ENCODE results near the gene MCHR1.

MCHR1 gene

DNA sequence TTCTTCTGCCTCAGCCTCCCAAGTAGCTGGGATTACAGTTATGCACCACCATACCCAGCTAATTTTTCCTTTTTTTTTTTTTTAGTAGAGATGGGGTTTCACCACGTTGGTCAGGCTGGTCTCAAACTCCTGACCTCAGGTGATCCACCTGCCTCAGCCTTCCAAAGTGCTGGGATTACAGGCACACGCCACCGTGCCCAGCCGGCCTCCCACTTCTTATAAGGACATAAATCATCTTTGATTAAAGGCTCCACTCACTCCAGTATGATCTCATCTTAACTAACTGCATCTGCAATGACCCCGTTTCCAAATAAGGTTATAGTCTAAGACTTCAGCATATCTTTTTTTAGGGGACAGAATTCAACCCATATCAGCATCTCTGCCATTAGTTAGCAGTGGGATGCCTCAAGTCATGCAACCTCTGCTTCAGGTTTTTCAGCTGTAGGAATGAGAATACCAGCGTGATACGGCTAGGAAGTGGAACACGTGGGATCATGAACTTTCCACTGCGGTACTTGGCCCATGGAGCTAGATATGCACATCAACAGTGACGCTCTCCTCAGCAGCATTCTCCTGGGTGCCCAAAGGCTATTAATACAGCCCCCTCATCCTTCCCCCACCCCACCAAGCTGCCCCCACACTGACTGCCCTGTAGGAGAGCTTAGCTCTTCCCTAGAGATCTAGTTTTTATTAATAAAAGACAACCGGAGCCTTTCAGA, 41.4 kb downstream of the MCHR1 start:
- Histone ChIP-seq H3K36me3 (no peaks in the 10 kb centered on the region), H3K4me2 (no peak overlapping the region), H3K27ac (no peak overlapping the region), H3K27me3 (no peaks in the 10 kb centered on the region), H3K4me3 (no peak overlapping the region), H3K9me3 (no peaks in the 10 kb centered on the region), H3K9ac (no peak overlapping the region), H3K4me1 (peaks cover 16% of the 10 kb centered on the region; the same call in 1 of the 2 replicates), H4K20me1 (no peaks in the 10 kb centered on the region)
- no peak for TF ChIP-seq Cebpa-rat (IDR thresholded peaks at IDR 0.05)

- Histone ChIP-seq H3K9me3 (no peaks in the 10 kb centered on the region), H3K27ac (no peak overlapping the region), H3K36me3 (no peaks in the 10 kb centered on the region), H4K20me1 (no peaks in the 10 kb centered on the region), H3K4me2 (no peak overlapping the region), H3K4me3 (no peak overlapping the region), H3K27me3 (no peaks in the 10 kb centered on the region), H3K9ac (no peak overlapping the region), H3K4me1 (peaks cover 16% of the 10 kb centered on the region; the same call in 1 of the 2 replicates)
- no peak for TF ChIP-seq Cebpa-rat (IDR thresholded peaks at IDR 0.05)
Measured at GRCh38 chr22:40721266-40721665, 42.0 kb downstream of the MCHR1 start.

DNA sequence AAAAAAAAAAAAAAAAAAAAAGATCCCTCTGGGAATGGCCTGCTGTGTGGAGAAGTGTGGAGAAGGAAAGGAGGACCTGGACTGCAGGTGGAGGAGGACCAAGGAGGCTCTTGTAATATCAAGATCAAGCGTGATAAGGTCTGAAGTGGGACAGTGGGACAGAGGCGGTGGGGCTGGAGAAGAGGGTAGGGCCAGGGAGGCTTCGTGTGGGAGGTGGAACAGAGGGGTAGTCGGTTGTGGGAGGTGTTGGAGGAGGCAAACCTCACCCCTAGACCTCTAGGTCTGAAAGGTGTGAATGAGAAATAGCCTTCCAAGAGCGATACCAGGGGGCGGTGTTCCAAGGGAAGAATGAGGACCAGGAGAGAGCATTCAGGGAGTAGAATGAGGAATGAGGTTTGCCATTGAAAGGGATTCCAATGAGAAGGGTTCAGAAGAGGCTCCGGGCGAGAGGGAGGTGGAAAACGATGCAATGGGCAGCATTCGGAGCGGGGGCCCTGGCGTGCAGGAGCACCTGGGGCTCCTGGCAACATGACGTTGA, 44.2 kb downstream of the MCHR1 start:
- Histone ChIP-seq H3K36me3 (no peaks in the 10 kb centered on the region), H3K27ac (no peak overlapping the region), H3K27me3 (no peaks in the 10 kb centered on the region), H3K4me3 (no peak overlapping the region), H3K9me3 (no peaks in the 10 kb centered on the region), H3K4me2 (no peak overlapping the region), H3K9ac (no peak overlapping the region), H4K20me1 (no peaks in the 10 kb centered on the region), H3K4me1 (peaks cover 28% of the 10 kb centered on the region)
- TF ChIP-seq Cebpa-rat (IDR thresholded peaks at IDR 0.05) = no peak

GRCh38 chr22:40726514-40726913, 47.2 kb downstream of the MCHR1 start:
- Histone ChIP-seq H3K4me1 (peaks cover 52% of the 10 kb centered on the region), H3K4me3 (no peak overlapping the region), H3K9ac (no peak overlapping the region), H4K20me1 (no peaks in the 10 kb centered on the region), H3K27ac (peak overlapping the region; percentile 47; the same call in 1 of the 2 replicates), H3K4me2 (peak overlapping the region; percentile 95), H3K36me3 (no peaks in the 10 kb centered on the region), H3K9me3 (no peaks in the 10 kb centered on the region), H3K27me3 (no peaks in the 10 kb centered on the region)
- no peak for TF ChIP-seq Cebpa-rat (IDR thresholded peaks at IDR 0.05)

DNA sequence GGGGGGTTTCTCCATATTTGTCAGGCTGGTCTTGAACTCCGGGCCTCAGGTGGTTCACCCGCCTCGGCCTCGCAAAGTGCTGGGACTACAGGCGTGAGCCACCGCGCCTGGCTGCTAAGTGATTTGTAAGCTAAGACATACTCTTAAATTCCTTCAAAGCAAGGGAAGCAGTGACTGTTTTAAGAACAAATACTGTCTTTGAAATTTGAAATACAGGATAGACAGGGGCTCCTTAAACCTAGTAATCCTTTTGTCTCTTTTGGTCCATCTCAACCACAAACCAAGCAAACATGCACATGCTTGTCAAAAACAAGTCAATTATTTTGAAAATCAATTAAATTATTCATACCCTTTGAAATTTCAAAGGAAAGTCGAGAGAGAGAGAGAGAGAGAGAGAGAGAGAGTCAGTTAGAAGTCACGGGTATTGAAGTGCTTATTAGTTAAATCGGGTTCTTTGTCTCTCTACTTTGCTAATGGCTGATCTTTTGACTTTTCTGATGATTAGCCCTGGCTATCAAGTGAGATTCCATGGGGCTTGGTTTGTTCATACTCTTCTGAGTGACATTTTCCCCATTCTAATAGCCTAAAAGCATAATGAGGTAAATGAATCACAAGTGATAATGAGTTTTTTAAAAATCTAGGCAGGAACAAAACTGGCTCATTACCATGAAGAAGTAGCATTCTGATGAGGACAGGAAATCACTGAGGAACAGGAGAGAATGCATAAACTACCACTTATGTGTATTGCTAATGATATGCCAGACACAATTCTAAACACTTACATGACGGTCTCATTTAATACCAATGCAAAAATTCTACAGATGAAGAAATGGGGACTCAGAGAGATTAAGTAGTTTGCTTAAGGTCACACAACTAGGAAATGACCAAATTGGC, 48.0 kb downstream of the MCHR1 start:
- H3K9ac ChIP-seq = no peak overlapping the region
- no peak for TF ChIP-seq Cebpa-rat (IDR thresholded peaks at IDR 0.05)
- H3K27me3 ChIP-seq = no peaks in the 10 kb centered on the region
- no peaks in the 10 kb centered on the region for H4K20me1 ChIP-seq
- H3K4me1 ChIP-seq = peaks cover 58% of the 10 kb centered on the region
- no peaks in the 10 kb centered on the region for H3K9me3 ChIP-seq
- peak overlapping the region; percentile 95 for H3K4me2 ChIP-seq
- peak overlapping the region; percentile 88 for H3K27ac ChIP-seq
- H3K4me3 ChIP-seq = no peak overlapping the region
- H3K36me3 ChIP-seq = no peaks in the 10 kb centered on the region

DNA sequence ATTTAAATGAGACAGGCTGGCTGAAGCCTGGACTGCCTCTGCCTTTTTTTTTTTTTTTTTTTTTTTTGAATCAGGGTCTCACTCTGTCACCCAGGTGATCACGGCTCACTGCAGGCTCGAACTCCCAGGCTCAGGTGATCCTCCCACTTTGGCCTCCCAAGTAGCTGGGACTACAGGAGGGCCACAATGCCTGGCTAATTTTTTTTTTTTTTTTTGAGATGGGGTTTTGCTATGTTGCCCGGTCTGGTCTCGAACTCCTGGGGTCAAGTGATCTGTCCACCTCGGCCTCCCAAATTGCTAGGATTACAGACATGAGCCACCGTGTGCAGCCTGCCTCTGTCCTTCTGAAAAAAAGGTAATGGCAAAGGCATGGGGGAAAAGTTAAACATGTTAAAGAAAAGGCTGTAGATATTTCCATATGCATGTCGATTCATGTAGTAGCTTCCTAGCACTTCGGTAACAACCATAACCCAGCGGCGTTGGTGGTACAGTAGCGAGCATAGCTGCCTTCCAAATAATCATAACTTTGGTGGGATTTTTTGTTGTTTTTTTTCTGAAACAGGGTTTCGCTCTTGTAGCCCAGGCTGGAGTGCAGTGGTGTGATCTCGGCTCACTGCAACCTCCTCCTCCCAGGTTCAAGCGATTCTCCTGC, 48.8 kb downstream of the MCHR1 start:
- no peaks in the 10 kb centered on the region for H3K9me3 ChIP-seq
- TF ChIP-seq Cebpa-rat (IDR thresholded peaks at IDR 0.05) = no peak
- H3K27me3 ChIP-seq = no peaks in the 10 kb centered on the region
- H3K36me3 ChIP-seq = no peaks in the 10 kb centered on the region
- H4K20me1 ChIP-seq = no peaks in the 10 kb centered on the region
- H3K4me1 ChIP-seq = peaks cover 66% of the 10 kb centered on the region
- H3K4me2 ChIP-seq = peak overlapping the region; percentile 95
- peak overlapping the region; percentile 71 for H3K9ac ChIP-seq
- peak overlapping the region; percentile 88 for H3K27ac ChIP-seq
- H3K4me3 ChIP-seq = peak overlapping the region; percentile 17; the same call in 1 of the 2 replicates

- H3K9me3 ChIP-seq = no peaks in the 10 kb centered on the region
- no peaks in the 10 kb centered on the region for H3K27me3 ChIP-seq
- H3K9ac ChIP-seq = peak overlapping the region; percentile 71
- peak overlapping the region; percentile 95 for H3K4me2 ChIP-seq
- no peaks in the 10 kb centered on the region for H3K36me3 ChIP-seq
- H3K4me3 ChIP-seq = peak overlapping the region; percentile 17; the same call in 1 of the 2 replicates
- H4K20me1 ChIP-seq = no peaks in the 10 kb centered on the region
- no peak for TF ChIP-seq Cebpa-rat (IDR thresholded peaks at IDR 0.05)
- peaks cover 72% of the 10 kb centered on the region for H3K4me1 ChIP-seq
- peak overlapping the region; percentile 88 for H3K27ac ChIP-seq
Measured at GRCh38 chr22:40728731-40729189, 49.5 kb downstream of the MCHR1 start.

DNA sequence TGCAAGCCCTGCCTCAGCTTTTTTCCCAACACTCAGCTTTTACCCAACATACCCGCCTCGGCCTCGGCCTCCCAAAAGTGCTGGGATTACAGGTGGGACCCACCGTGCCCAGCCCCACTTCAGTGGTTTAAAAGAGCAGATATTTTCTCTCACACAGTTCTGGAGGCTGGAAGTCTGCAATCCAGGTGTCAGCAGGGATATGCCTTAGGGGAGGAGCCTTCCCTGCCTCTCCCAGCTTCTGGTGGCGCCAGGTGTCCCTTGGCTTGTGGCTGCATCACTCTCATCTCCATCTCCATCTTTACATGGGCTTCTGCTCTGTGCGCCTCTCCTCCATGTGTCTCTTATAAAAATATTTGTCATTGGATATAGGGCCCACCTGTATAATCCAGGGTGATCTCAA, 50.0 kb downstream of the MCHR1 start:
- Histone ChIP-seq H3K36me3 (no peaks in the 10 kb centered on the region), H4K20me1 (no peaks in the 10 kb centered on the region), H3K4me2 (peak overlapping the region; percentile 95), H3K4me3 (peak overlapping the region; percentile 17; the same call in 1 of the 2 replicates), H3K9ac (peak overlapping the region; percentile 71; the same call in 1 of the 2 replicates), H3K27ac (peak overlapping the region; percentile 88), H3K9me3 (no peaks in the 10 kb centered on the region), H3K4me1 (peaks cover 77% of the 10 kb centered on the region), H3K27me3 (no peaks in the 10 kb centered on the region)
- no peak for TF ChIP-seq Cebpa-rat (IDR thresholded peaks at IDR 0.05)
